Parathyroid adenoma (tissue), 2 donors: ENCODE data around the gene TAPBPL.

Source experiments
- H2AFZ ChIP-seq: fragments of 300-600 bp; sonication (generic); one replicate; pipeline ENCODE4 v1.7.0; 2017; ENCODE audit warnings: antibody characterized with exemption, mild to moderate bottlenecking
- H3K27ac ChIP-seq: fragments of 300-600 bp; sonication (generic); one replicate; pipeline ENCODE4 v1.7.0; 2017
- H3K27me3 ChIP-seq: fragments of 300-600 bp; sonication (generic); one replicate; pipeline ENCODE4 v1.7.0; 2017; ENCODE audit warnings: low read length; ENCODE audit not compliant: control insufficient read depth, insufficient read depth
- H3K36me3 ChIP-seq: fragments of 300-600 bp; sonication (generic); one replicate; pipeline ENCODE4 v1.7.0; 2017; ENCODE audit warnings: low read length; ENCODE audit not compliant: control insufficient read depth, insufficient read depth
- H3K4me1 ChIP-seq: fragments of 300-600 bp; sonication (generic); one replicate; pipeline ENCODE4 v1.7.0; 2017; ENCODE audit warnings: control low read depth
- H3K4me2 ChIP-seq: fragments of 300-600 bp; sonication (generic); one replicate; pipeline ENCODE4 v1.7.0; 2017; ENCODE audit warnings: low read length
- H3K4me3 ChIP-seq: fragments of 300-600 bp; sonication (generic); one replicate; pipeline ENCODE4 v1.7.0; 2017; ENCODE audit warnings: low read depth, low read length
- H3K79me2 ChIP-seq: fragments of 300-600 bp; sonication (generic); one replicate; pipeline ENCODE4 v1.7.0; 2017; ENCODE audit warnings: control low read depth
- H3K9ac ChIP-seq: fragments of 300-600 bp; sonication (generic); one replicate; pipeline ENCODE4 v1.7.0; 2017; ENCODE audit warnings: mild to moderate bottlenecking
- H3K9me3 ChIP-seq: fragments of 300-600 bp; sonication (generic); one replicate; pipeline ENCODE4 v1.7.0; 2017; ENCODE audit warnings: low read length; ENCODE audit not compliant: control insufficient read depth
- TF ChIP-seq, protein P1 (sequence below): fragments of 300-600 bp; sonication (generic); IDR thresholded peaks from one replicate; pipeline ENCODE4 v1.7.0; 2017; ENCODE audit warnings: antibody characterized with exemption, mild to moderate bottlenecking
- donor health status: primary hyperparathyroidism.

The TAPBPL gene, protein sequence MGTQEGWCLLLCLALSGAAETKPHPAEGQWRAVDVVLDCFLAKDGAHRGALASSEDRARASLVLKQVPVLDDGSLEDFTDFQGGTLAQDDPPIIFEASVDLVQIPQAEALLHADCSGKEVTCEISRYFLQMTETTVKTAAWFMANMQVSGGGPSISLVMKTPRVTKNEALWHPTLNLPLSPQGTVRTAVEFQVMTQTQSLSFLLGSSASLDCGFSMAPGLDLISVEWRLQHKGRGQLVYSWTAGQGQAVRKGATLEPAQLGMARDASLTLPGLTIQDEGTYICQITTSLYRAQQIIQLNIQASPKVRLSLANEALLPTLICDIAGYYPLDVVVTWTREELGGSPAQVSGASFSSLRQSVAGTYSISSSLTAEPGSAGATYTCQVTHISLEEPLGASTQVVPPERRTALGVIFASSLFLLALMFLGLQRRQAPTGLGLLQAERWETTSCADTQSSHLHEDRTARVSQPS

GRCh38 chr12:6451348-6452244, at the start of gene TAPBPL:
Gene TAPBPL (plus strand): TSS chr12:6452042. CDS start chr12:6452249, 207 bp downstream.
- H3K9ac ChIP-seq = peak within 1 kb of the TSS; percentile 91
- H3K27me3 ChIP-seq = no peaks in the 10 kb centered on the region
- no peaks in the 10 kb centered on the region for H3K36me3 ChIP-seq
- TF ChIP-seq, protein P1, sequence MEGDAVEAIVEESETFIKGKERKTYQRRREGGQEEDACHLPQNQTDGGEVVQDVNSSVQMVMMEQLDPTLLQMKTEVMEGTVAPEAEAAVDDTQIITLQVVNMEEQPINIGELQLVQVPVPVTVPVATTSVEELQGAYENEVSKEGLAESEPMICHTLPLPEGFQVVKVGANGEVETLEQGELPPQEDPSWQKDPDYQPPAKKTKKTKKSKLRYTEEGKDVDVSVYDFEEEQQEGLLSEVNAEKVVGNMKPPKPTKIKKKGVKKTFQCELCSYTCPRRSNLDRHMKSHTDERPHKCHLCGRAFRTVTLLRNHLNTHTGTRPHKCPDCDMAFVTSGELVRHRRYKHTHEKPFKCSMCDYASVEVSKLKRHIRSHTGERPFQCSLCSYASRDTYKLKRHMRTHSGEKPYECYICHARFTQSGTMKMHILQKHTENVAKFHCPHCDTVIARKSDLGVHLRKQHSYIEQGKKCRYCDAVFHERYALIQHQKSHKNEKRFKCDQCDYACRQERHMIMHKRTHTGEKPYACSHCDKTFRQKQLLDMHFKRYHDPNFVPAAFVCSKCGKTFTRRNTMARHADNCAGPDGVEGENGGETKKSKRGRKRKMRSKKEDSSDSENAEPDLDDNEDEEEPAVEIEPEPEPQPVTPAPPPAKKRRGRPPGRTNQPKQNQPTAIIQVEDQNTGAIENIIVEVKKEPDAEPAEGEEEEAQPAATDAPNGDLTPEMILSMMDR = no peak
- peak within 1 kb of the TSS; percentile 78 for H3K4me2 ChIP-seq
- H3K4me1 ChIP-seq = peaks cover 23% of the 10 kb centered on the region
- no peaks in the 10 kb centered on the region for H3K9me3 ChIP-seq
- H3K79me2 ChIP-seq = no peaks in the 10 kb centered on the region
- H2AFZ ChIP-seq = peak within 1 kb of the TSS; percentile 94
- peak within 1 kb of the TSS; percentile 100 for H3K27ac ChIP-seq
- H3K4me3 ChIP-seq = peak within 1 kb of the TSS; percentile 53

GRCh38 chr12:6404390-6404789, 47.5 kb upstream of the TAPBPL start:
- H2AFZ ChIP-seq = no peak overlapping the region
- no peaks in the 10 kb centered on the region for H3K79me2 ChIP-seq
- H3K27ac ChIP-seq = no peak overlapping the region
- H3K27me3 ChIP-seq = no peaks in the 10 kb centered on the region
- no peak overlapping the region for H3K9ac ChIP-seq
- no peaks in the 10 kb centered on the region for H3K9me3 ChIP-seq
- no peaks in the 10 kb centered on the region for H3K36me3 ChIP-seq
- TF ChIP-seq, protein P1 = no peak
- no peak overlapping the region for H3K4me2 ChIP-seq
- no peak overlapping the region for H3K4me3 ChIP-seq
- H3K4me1 ChIP-seq = peaks cover 14% of the 10 kb centered on the region

- H3K4me3 ChIP-seq = no peak overlapping the region
- peaks cover 14% of the 10 kb centered on the region for H3K4me1 ChIP-seq
- peak overlapping the region; percentile 98 for H3K27ac ChIP-seq
- no peaks in the 10 kb centered on the region for H3K9me3 ChIP-seq
- no peaks in the 10 kb centered on the region for H3K27me3 ChIP-seq
- TF ChIP-seq, protein P1 = no peak
- H3K36me3 ChIP-seq = no peaks in the 10 kb centered on the region
- peak overlapping the region; percentile 69 for H2AFZ ChIP-seq
- H3K9ac ChIP-seq = no peak overlapping the region
- peak overlapping the region; percentile 11 for H3K4me2 ChIP-seq
- no peaks in the 10 kb centered on the region for H3K79me2 ChIP-seq
Observed at GRCh38 chr12:6405963-6406362, 45.9 kb upstream of the TAPBPL start.

- Histone ChIP-seq H3K27me3 (no peaks in the 10 kb centered on the region), H3K4me3 (peak overlapping the region; percentile 13), H2AFZ (peak overlapping the region; percentile 59), H3K36me3 (no peaks in the 10 kb centered on the region), H3K9me3 (no peaks in the 10 kb centered on the region), H3K4me2 (peak overlapping the region; percentile 62), H3K79me2 (no peaks in the 10 kb centered on the region), H3K4me1 (peaks cover 14% of the 10 kb centered on the region), H3K27ac (peak overlapping the region; percentile 98), H3K9ac (no peak overlapping the region)
- TF ChIP-seq, protein P1 = no peak
Observed at GRCh38 chr12:6407236-6407954, 44.4 kb upstream of the TAPBPL start.
